Rectal smooth muscle tissue (tissue), 1 donor: Measurements from ENCODE around the gene TBPL1.

Experiments
- H3K27ac ChIP-seq: one replicate; pipeline ENCODE4 v1.7.0; 2013; ENCODE audit warnings: low read depth, low read length, inconsistent platforms
- H3K27me3 ChIP-seq: one replicate; pipeline ENCODE4 v1.7.0; 2013; ENCODE audit warnings: low read length; ENCODE audit not compliant: control insufficient read depth, insufficient read depth
- H3K36me3 ChIP-seq: one replicate; pipeline ENCODE4 v1.7.0; 2013; ENCODE audit warnings: low read length; ENCODE audit not compliant: control insufficient read depth, insufficient read depth
- H3K4me1 ChIP-seq: one replicate; pipeline ENCODE4 v1.7.0; 2013; ENCODE audit warnings: low read length; ENCODE audit not compliant: control insufficient read depth, insufficient read depth
- H3K4me3 ChIP-seq: one replicate; pipeline ENCODE4 v1.7.0; 2013; ENCODE audit warnings: low read length
- H3K9ac ChIP-seq: one replicate; pipeline ENCODE4 v1.7.0; 2013; ENCODE audit warnings: low read length

TBPL1 gene

GRCh38 chr6:134022650-134023049, 69.6 kb downstream of the TBPL1 start:
- Histone ChIP-seq H3K27me3 (no peaks in the 10 kb centered on the region), H3K9ac (no peak overlapping the region), H3K27ac (no peak overlapping the region), H3K36me3 (no peaks in the 10 kb centered on the region), H3K4me1 (peaks cover 2% of the 10 kb centered on the region), H3K4me3 (no peak overlapping the region)

- no peak overlapping the region for H3K27ac ChIP-seq
- H3K27me3 ChIP-seq: no peaks in the 10 kb centered on the region
- H3K9ac ChIP-seq: no peak overlapping the region
- no peak overlapping the region for H3K4me3 ChIP-seq
- H3K36me3 ChIP-seq: no peaks in the 10 kb centered on the region
- no peaks in the 10 kb centered on the region for H3K4me1 ChIP-seq
Measured at GRCh38 chr6:134026597-134026996, 73.6 kb downstream of the TBPL1 start.

- Histone ChIP-seq H3K9ac (no peak overlapping the region), H3K27ac (no peak overlapping the region), H3K36me3 (no peaks in the 10 kb centered on the region), H3K4me1 (no peaks in the 10 kb centered on the region), H3K4me3 (no peak overlapping the region), H3K27me3 (no peaks in the 10 kb centered on the region)
Measured at GRCh38 chr6:134028438-134028837, 75.4 kb downstream of the TBPL1 start.

- H3K4me3 ChIP-seq: no peak overlapping the region
- H3K36me3 ChIP-seq: no peaks in the 10 kb centered on the region
- no peaks in the 10 kb centered on the region for H3K4me1 ChIP-seq
- no peak overlapping the region for H3K27ac ChIP-seq
- H3K9ac ChIP-seq: no peak overlapping the region
- H3K27me3 ChIP-seq: no peaks in the 10 kb centered on the region
Measured at GRCh38 chr6:134029495-134030455, 76.8 kb downstream of the TBPL1 start.

GRCh38 chr6:134031696-134032255, 78.8 kb downstream of the TBPL1 start:
- no peak overlapping the region for H3K27ac ChIP-seq
- H3K9ac ChIP-seq: no peak overlapping the region
- no peaks in the 10 kb centered on the region for H3K4me1 ChIP-seq
- H3K36me3 ChIP-seq: no peaks in the 10 kb centered on the region
- no peak overlapping the region for H3K4me3 ChIP-seq
- no peaks in the 10 kb centered on the region for H3K27me3 ChIP-seq

- Histone ChIP-seq H3K27me3 (no peaks in the 10 kb centered on the region), H3K4me3 (no peak overlapping the region), H3K9ac (no peak overlapping the region), H3K4me1 (no peaks in the 10 kb centered on the region), H3K27ac (no peak overlapping the region), H3K36me3 (no peaks in the 10 kb centered on the region)
Measured at GRCh38 chr6:134034478-134034877, 81.5 kb downstream of the TBPL1 start.

GRCh38 chr6:134034961-134035822, 82.2 kb downstream of the TBPL1 start:
- H3K36me3 ChIP-seq: no peaks in the 10 kb centered on the region
- H3K27me3 ChIP-seq: no peaks in the 10 kb centered on the region
- H3K4me3 ChIP-seq: no peak overlapping the region
- H3K27ac ChIP-seq: no peak overlapping the region
- H3K4me1 ChIP-seq: no peaks in the 10 kb centered on the region
- no peak overlapping the region for H3K9ac ChIP-seq

- H3K36me3 ChIP-seq: no peaks in the 10 kb centered on the region
- H3K27ac ChIP-seq: no peak overlapping the region
- H3K4me1 ChIP-seq: no peaks in the 10 kb centered on the region
- H3K27me3 ChIP-seq: no peaks in the 10 kb centered on the region
- H3K4me3 ChIP-seq: no peak overlapping the region
- H3K9ac ChIP-seq: no peak overlapping the region
Measured at GRCh38 chr6:134035823-134036296, 82.8 kb downstream of the TBPL1 start.

- no peak overlapping the region for H3K27ac ChIP-seq
- H3K27me3 ChIP-seq: no peaks in the 10 kb centered on the region
- no peaks in the 10 kb centered on the region for H3K36me3 ChIP-seq
- no peak overlapping the region for H3K9ac ChIP-seq
- no peaks in the 10 kb centered on the region for H3K4me1 ChIP-seq
- H3K4me3 ChIP-seq: no peak overlapping the region
Measured at GRCh38 chr6:134039116-134039515, 86.1 kb downstream of the TBPL1 start.
